Thoracic aorta endothelial cell (primary cell): Measurements from ENCODE around the gene CENPM. TPM values are rescaled to one million over a fixed set of nuclear protein-coding genes. Genes with fewer than 3 reads are reported as not detected.

ENCODE experiments used
- small RNA-seq: library from RNA; depleted of rRNA; stranded (forward); fragments of <200 nt; gene quantifications from one replicate; pipeline ENCODE3, GENCODE V24; 2012
- total RNA-seq: library from RNA; depleted of rRNA; stranded (reverse); fragments of >200 nt; gene quantifications from 2 replicates; pipeline ENCODE4 v1.2.3, GENCODE V29; 2012

CENPM gene
- total RNA-seq, result 19.7 and 26.7 TPM in 2 replicates

GRCh38 chr22:41946629-41947423, at the start of gene CENPM:
Gene CENPM, minus strand, starts transcription at chr22:41947152. Its CDS starts 76 bp downstream, at chr22:41947076.

GRCh38 chr22:41969110-41969646, 22.2 kb upstream of the CENPM start, which contains the start of gene SEPTIN3:
Gene SEPTIN3, plus strand, starts transcription at chr22:41969443. Its CDS starts 2,050 bp downstream, at chr22:41971493.

GRCh38 chr22:41951898-41952474, 5.0 kb upstream of the CENPM start, which contains the start of gene SMIM45:
Gene SMIM45, plus strand, starts transcription at chr22:41952150.

GRCh38 chr22:41915035-41915785, 31.7 kb downstream of the CENPM start, which contains the start of gene SHISA8:
Gene SHISA8, minus strand, starts transcription at chr22:41915074. Its CDS starts 407 bp downstream, at chr22:41914667.

Small RNA genes within 50 kb of the gene (small RNA-seq; reads per million reads assigned to genes)
- 4.1 reads per million, percentile 75 among the genes with 10 or more reads in this experiment for gene MIR33A

Other genes with a start within 250 kb of the CENPM start
- gene MEI1, start 247.6 kb downstream of the CENPM start, total RNA-seq, result 1.4 and 4.3 TPM in 2 replicates
- gene CCDC134, start 146.5 kb downstream of the CENPM start, total RNA-seq, result 7.6 and 7.7 TPM in 2 replicates
- gene SREBF2, start 114.0 kb downstream of the CENPM start, total RNA-seq, result 83.4 and 113 TPM in 2 replicates
- not detected in 2 replicates for gene SHISA8, start 32.1 kb downstream of the CENPM start, total RNA-seq
- 0.13 and 0.14 TPM in 2 replicates for gene TNFRSF13C, start 20.3 kb downstream of the CENPM start, total RNA-seq
- 0.07 and 0.13 TPM in 2 replicates for gene SEPTIN3, start 22.3 kb upstream of the CENPM start, total RNA-seq
- gene WBP2NL, start 51.6 kb upstream of the CENPM start, total RNA-seq, result 0.22 TPM in 1 of 2 replicates, not detected in the other
- gene NAGA, start 123.7 kb upstream of the CENPM start, total RNA-seq, result 37.0 and 52.3 TPM in 2 replicates
- 8.6 and 11.2 TPM in 2 replicates for gene PHETA2, start 127.1 kb upstream of the CENPM start, total RNA-seq
- gene SMDT1, start 132.5 kb upstream of the CENPM start, total RNA-seq, result 7.0 and 11.7 TPM in 2 replicates
- 39.6 and 70.7 TPM in 2 replicates for gene NDUFA6, start 143.6 kb upstream of the CENPM start, total RNA-seq
- 0.13 and 0.22 TPM in 2 replicates for gene CYP2D6, start 183.7 kb upstream of the CENPM start, total RNA-seq